A204.1 (cell line): Measurements from ENCODE around the gene B3GALT5.

Experiments
- FAIRE-seq: peaks from 2 replicates; lab custom pipeline; 2012; peaks lifted over from hg19 to GRCh38; lab: Jason Lieb, UNC

The B3GALT5 gene

DNA sequence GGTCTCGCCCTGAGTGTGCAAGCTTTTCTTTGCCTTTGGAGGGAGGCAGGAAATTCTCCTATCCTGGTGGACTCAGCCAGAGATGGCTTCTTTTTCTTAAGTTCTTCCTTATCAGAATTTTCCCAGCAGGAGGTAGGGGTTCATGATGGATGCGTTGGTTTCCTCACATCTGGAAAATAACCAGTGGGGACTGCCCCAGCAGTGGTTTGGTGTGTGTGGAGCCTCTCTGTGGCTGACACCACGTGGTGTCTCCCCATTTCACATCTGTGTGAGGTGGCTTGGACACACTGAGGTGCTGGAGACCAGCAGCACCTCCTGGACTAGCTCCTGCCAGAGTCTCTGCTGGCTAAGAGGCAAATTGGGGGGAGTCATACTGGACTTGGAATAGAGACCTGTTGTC lies 32.6 kb downstream of the B3GALT5 start:
- FAIRE-seq: no peak

DNA sequence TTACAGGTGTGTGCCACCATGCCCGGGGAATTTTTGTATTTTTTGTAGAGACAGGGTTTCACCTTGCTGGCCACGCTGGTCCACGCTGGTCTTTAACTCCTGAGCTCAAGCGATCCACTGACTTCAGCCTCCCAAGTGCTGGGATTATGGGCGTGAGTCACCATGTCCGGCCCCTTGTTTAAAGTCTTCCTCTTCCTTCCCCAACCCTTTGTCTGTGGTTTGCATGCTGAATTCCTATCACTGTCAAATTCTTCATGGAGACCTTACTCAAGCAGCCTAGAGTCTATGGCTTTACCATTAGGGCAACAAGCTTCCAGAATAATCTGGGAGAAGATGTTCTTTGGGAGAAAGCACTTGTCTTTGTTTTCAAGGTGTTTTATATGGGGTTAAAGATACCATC lies 34.7 kb downstream of the B3GALT5 start:
- FAIRE-seq: no peak

DNA sequence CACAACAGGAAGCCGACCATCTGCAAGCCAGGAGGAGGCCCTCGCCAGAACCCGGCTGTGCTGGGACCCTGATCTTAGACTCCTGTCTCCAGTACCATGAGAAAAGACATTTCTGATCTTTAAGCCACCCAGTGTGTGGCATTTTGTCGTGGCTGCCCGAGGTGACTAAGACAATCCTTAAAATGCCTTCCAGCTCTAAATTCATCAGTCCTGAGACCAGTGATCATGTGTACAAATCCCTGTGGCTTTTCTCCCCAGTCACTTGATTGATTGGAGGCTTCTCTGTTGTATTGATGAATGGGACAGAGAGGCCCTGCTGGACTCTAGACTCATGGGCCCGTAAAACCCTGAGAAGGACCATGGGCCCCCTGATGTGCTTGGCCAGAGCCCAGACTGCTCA lies 36.1 kb downstream of the B3GALT5 start:
- FAIRE-seq: no peak

DNA sequence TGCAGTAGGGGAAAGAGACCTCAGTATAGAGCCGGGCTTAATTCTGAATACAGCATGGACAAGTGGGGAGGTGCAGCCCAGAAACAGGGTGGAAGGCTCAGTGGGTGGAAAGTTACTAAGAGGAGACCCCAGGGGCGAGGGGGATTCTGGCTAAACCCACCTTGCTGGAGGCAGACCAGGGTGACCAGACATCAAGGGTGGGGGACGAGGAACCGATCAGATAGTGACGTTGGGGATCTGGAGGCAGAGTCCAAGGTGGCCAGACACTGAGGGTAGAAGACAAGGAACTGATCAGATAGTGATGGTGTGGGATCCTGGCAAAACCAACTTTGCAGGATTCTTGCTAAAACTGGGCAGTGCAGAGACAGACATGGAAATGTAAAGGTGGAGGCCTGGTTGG lies 36.8 kb downstream of the B3GALT5 start:
- no peak for FAIRE-seq

DNA sequence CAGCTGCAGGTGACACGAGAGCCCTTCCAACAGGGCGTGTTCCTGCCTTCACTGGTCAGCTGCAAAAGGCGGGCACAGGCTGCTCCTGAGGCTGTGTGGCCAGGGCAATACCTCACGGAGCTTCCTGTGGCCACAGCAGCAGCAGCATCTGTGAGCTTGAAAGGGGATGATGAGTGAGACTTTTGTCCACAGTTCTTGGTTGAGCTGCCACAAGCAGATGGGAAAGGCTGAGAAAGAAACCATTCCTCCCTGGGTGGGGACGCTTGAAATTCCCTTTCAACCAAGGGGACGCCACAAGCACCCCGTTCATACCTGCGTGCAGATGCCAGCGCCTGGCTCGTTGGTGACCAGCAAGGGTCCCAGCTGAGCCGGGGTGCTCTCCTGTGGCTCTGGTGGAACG lies 37.6 kb downstream of the B3GALT5 start:
- FAIRE-seq: no peak

DNA sequence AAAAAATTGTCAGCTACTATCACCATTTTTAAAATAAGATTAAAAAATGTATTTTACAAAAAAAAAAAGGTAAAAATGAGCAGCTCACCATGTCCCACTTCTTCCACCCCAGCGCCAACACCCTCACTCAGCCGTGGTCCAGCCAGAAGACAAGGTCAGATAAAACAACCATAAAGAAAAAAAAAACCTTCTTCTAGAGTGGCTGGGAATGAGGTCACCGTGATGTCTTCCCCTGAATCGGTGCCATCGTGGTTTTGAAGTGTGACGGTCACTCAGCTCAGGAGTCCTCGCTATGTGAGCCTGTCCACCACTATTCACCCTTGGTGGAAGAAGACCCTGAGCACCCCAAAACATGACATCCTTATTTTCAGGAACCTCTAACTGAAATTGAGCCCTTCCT lies 38.1 kb downstream of the B3GALT5 start:
- no peak for FAIRE-seq

DNA sequence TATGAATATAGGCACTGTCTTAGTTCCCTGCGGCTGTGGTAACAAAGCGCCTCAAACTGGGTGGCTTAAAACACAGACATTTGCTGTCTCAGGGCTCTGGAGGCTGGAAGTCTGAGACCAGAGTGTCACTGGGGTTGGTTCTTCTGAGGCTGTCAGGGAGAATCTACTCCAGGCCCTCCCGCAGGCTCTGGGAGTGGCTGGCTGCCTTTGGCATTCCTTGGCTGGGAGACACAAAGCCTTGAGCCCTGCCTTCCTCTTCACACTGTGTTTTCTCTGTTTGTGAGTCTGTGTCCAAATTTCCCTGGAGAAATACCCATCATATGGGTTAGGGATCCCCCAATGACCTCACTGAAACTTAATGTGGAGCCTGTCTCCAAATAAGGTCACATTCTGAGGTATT lies 38.5 kb downstream of the B3GALT5 start:
- FAIRE-seq: no peak

DNA sequence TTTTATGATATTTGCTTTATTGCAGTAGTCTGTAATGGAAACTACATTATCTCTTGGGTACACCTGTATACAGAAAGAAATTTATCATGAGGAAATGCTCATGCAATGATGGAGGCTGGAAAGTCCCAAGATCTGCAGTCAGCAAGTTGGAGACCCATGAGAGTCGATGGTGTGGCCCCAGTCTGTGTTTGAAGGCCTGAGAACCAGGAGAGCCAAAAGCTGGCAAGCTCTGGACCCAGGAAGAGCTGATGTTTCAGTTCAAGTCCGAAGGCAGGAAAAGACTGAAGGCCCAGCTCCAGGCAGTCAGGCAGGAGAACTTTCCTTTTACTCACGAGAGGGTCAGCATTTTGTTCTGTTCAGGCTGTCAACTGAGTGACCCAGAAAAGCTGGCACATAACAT lies 42.2 kb downstream of the B3GALT5 start:
- FAIRE-seq: no peak

DNA sequence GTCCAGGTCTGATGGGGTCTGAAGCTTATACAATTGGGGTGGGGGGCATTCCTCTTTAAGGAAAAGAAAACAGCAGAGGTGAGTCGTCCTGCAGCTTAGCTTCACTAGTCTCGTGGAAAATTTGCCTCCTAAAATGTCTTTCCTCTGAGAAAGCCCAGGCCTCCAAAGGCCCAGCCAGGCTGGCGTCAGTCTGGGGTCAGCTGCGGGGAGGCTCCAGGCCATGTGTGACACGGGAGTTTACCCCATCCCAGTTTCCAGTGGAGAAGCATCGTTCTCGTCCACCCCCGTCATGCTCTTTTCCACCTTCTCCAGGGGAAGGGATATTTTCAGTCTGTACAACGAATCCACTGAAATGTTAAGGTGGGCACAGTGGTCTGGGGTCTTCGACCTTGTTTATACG lies 42.8 kb downstream of the B3GALT5 start:
- FAIRE-seq: no peak

DNA sequence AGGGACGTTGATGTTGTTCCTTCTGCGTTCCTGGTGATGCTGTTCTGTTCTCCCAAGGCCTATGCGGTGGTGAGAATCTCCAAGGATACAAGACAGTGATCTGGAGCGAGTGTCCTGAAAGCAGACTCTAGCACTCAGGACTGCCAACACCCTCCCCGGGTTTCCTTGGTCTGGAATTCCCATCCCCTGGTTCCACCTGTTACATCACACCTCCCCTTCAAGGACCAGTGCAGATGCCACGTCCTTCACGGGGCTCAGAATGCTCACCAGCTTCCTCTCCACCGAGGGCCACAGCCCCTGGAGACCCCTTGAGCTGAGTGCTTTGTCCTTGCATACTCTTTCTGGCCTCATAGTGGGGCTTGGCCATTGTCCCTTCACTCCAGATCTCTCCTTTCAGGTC lies 43.5 kb downstream of the B3GALT5 start:
- no peak for FAIRE-seq

DNA sequence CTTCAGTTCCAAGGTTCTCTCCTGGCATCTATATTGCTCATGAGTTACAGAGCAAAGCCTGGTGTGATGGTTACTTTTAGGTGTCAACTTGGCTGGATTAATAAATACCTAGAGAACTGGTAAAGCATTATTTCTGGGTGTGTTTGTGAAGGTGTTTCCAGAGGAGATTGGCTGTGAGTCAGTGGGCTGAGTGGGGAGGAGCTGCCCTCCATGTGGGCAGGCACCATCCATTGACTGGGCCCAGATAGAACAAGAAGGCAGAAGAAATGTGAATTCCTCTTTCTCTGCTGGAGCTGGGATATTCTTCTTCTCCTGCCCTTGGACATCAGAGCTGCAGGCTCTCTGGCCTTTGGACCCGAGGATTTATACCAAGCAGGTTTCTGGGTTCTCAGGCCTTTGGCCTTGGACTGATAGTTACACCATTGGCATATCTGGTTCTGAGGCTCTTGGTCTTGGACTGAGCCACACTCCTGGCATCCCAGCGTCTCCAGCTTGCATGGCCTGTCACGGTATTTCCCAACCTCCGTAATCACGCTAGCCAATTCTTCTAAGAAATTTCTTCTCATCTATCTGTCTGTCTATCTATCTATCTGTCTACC lies 44.5 kb downstream of the B3GALT5 start:
- FAIRE-seq: no peak

DNA sequence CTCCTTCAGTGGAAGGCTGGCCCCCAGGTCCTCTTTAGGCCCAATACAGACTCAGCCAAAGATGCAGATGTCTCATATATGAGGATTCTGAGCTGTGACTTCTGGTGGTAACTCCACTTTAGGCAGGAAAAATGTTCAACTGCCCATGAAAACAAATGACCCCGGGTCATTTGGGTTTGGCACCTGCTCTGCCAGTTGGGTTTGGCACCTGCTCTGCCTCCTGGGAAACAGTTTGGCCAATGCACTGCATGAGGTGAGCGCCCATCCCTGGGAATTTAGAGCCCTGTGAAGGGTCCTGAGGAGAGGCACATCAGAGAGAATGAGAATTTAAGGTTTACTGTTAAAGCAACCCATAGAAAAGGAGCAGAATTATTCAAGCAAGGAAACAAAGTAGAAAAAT lies 45.3 kb downstream of the B3GALT5 start:
- FAIRE-seq: no peak

DNA sequence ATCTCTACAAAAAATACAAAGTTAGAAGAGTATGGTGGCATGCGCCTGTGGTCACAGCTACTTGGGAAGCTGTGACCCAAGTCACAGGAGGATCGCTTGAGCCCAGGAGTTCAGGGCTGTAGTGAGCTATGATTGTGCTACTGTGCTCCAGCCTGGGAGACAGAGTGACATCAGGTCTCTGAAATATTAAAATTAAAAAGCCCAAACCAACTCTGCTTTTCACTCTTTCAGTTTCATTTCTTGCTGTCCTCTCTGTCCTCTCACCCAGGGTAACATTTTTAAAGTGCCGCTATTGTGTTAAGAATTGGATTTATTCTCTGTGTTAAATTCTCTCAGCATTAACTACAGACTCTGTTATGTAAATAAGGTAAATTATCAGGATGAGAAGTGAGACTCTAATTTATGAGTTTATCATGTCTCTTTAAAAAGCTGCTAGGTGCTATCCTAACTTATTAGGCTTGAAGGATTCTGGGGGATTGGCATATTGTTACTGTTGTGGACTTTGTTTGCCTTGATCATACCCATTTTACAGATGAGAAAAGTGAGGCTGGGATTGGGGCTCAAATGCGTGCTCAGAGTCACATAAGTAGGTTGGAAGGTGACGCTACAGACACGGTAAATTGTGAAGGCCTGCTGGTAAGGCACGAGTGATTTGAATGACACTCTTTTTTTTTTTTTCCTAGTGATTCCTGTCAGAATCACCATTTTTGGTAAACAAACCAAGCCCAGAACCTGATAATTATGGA lies 46.5 kb downstream of the B3GALT5 start:
- no peak for FAIRE-seq

DNA sequence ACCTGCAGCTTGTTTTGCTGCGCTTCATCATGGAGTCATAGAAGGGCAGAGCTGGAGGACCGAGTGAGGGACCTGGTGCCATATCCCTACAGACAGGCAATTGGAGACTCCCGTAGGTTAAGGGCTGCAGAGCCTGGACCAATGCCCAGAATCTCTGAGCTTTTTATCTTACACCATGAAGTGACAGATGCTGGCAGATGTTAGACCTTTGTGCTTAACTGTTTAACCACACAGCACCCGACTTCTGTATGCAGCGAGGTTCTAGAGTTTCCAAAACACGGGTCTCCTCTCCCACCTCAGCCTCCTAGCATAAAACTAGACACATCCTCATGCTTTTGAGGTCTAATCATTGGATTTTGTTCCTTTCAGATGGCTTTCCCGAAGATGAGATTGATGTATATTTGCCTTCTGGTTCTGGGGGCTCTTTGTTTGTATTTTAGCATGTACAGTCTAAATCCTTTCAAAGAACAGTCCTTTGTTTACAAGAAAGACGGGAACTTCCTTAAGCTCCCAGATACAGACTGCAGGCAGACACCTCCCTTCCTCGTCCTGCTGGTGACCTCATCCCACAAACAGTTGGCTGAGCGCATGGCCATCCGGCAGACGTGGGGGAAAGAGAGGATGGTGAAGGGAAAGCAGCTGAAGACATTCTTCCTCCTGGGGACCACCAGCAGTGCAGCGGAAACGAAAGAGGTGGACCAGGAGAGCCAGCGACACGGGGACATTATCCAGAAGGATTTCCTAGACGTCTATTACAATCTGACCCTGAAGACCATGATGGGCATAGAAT lies 47.6 kb downstream of the B3GALT5 start:
- no peak for FAIRE-seq

DNA sequence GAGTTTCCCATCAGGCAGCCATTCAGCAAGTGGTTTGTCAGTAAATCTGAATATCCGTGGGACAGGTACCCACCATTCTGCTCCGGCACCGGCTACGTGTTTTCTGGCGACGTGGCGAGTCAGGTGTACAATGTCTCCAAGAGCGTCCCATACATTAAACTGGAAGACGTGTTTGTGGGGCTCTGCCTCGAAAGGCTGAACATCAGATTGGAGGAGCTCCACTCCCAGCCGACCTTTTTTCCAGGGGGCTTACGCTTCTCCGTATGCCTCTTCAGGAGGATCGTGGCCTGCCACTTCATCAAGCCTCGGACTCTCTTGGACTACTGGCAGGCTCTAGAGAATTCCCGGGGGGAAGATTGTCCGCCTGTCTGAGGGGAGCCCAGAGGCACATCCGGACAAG lies 48.4 kb downstream of the B3GALT5 start:
- FAIRE-seq: no peak

DNA sequence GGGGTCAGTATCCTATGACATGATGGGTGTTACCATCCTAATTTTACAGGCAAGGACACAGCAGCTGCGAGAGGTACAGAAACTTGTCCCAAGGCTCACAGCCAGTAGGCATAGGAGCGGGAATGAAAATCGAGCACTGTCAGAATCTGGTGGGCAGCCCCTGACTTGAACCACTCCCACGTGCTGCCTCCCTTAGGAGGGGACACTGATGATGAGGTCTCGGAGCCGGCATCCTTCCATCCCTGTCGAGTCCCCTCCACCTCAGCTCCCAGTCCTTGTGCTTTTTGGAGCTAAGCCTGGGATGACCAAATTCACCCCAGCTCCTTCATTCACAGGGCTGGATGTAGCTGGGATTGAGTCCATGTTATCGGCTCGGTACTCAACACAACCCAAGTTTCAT lies 49.0 kb downstream of the B3GALT5 start:
- FAIRE-seq: no peak

DNA sequence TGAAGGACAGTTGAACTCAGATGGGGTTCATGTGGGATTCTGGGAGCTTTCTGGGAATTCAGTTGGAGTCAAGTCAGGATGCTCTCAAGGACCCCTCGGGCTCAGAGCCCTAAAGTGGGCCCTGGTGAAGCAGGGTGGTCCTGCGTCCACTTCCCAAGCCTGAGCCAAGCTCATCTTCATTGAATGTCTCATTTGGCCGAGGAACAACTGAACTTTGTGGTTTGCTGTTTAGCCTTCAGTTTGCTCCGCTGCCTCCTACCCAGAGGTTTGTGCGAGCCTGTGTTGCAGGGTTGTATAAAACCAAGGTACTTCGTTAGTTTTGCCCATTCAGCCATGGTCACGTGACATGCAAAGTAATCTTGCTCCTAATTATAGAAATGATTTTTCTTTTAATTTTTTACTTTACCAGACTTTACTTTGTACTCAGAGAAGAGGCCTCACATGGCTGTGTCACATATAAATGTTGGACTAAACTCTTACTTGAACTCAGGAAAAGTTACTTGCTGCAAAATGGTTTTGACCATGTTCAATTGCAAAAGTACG lies 49.7 kb downstream of the B3GALT5 start:
- FAIRE-seq: no peak

DNA sequence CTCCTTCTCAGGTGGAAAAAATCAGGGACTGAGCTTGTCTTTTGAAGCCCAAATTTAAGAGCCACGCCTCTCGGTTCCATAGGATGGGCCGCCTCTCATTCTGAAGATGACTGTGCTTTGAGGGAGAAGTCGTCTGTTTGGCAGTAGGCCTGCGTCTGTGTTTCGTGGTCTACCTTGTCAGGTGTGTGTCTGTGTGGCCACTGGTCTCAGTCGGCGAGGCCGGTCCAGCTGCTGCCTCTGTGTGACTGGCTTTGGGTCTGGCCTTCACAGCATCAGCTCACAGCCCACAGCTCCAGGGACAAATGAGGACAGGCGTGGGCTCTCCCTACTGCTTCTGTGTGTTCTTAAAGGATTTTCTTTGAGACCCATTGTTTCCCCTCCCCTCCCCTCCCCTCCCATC lies 50.3 kb downstream of the B3GALT5 start:
- FAIRE-seq: no peak

DNA sequence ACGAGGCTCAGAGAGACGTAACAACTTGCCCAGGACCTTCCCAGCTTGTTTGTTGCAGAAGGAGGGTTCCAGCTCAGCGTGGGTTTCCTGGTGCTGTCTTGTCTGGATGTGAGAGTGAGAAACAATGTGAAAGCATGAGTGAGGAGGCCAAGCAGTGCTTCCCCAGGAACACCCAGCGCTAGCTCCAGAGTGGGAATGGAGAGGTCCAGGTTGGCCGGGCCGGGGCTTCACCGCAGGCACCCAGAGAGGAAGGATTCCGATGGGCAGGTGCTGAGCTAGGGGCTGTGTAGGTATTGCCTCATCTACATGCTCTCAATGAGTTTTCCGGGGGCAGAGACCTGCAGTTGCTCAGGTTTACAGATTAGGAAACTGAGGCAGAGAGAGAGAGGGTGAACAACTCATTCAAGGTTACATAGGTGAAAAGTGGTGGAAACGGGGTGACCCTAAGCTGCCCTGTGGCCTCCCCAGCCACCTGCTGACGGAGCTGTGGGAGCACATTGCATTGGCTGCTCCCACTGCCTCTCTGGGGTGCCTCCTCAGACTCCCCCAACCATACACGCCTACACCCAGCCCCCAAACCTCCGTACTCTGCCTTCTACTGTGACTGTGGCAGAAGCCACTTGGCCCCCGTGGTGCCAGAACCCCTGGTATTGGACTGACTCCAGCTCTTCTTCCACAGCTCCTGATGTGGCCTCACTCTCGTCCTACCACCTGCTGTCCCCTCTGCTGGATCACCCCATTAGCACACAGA lies 51.2 kb downstream of the B3GALT5 start:
- FAIRE-seq: no peak

DNA sequence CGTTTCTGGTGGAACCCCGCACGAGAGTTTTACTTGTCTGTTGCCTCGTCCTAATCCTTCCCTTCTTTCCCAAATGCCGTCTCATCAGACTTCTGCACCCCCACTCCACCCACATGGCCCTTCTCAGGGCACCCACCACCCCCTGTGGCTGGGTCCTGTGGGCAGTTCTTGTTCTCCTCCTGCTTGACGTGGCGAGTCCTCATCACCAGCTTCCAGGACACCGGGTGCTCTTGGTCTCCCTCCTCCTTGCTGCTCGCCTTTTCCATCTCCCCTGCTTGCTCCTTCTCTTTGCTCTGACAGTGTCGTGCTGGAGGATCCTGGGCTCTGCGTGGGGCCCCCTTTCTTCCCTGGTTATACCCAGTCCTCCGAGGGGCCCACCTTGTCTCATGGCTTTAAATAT lies 51.8 kb downstream of the B3GALT5 start:
- FAIRE-seq: no peak

DNA sequence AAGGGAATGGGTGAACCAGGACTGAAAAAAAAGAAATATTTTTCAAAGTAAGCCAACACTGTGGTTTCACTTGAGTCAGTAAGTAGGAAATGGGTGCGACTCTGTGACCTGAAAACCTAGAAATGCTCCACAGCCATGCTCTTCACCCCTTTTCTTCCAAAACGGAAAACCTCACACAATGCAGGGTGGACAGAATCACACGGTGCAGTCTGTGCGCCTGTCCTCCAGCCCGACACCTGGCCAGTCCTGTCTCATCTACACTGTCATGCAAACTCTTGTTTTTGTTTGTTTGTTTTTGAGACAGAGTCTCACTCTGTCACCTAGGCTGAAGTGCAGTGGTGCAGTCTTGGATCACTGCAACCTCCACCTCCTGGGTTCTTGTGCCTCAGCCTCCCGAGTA lies 53.3 kb downstream of the B3GALT5 start:
- no peak for FAIRE-seq

DNA sequence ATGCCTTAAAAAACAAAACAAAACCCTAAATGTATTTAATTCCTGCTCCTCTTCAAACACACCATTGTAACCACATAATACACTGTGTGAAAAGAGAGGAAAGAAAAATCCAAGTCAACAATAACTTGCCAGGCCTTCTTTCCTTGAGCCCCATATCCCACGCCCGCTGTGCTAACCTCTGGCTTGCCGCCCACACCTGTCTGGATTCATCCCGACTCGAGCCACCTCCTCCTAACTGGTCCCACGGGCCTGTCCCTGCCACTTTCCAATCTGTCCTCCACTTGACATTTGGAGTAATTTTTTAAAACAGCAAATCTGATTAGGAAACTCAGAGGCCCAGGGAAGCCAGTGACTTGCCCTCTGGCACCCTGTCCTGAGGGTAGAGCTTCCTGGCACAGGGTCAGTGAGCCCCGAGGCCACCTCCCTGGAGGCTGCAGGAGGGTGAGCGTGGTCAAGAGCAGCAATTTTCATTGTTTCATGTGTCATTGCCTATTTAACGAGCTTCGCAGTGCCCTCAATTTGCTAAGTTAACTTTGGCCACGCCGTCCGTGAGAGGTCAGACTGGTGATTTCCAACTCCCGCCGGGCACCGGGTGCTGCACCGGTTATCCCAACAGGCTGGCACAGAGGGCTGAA lies 54.1 kb downstream of the B3GALT5 start:
- FAIRE-seq: no peak
